Adipose tissue (tissue), 3 donors: ENCODE results near the gene MSH4. TPM values are rescaled to one million over a fixed set of nuclear protein-coding genes. Genes with fewer than 3 reads are reported as not detected.
"Not testable (repeated sequence)": the region's sequence is repeated elsewhere in the genome, so short reads cannot be mapped to it uniquely, and the experiment has no call there.

ENCODE experiments used
- H3K27ac ChIP-seq: one replicate; pipeline ENCODE4 v1.5.1; 2013; ENCODE audit warnings: low read depth, low read length
- WGBS, 3 donors: extraction: QIAGEN DNeasy Blood & Tissue Kit; methylation state at CpG; one replicate each; pipeline ENCODE4 v1.1.7; 2013; 5-methylcytosine and 5-hydroxymethylcytosine counted together
- polyA plus RNA-seq, 3 donors: library from polyadenylated mRNA; stranded (reverse); fragments of 200-250 nt; gene quantifications; one replicate each; pipeline ENCODE4 v1.2.3, GENCODE V29; 2013
- donor health status: healthy with polysubstance abuse.
- donor health status: Bipolar disorder and iron deficiency.
- donor health status: healthy.

The MSH4 gene
- polyA plus RNA-seq, 3 donors = 0.06 to 0.11 (median 0.10) TPM

GRCh38 chr1:75884437-75884836, 87.8 kb downstream of the MSH4 start:
- no peak overlapping the region for H3K27ac ChIP-seq
- WGBS, 3 donors = 62 to 90% (median 74%) methylated on average over 1 of the region's 1 CpG

- WGBS, 3 donors = 22 to 48% (median 30%) methylated on average over 1 of the region's 1 CpG
- H3K27ac ChIP-seq = no peak overlapping the region
Measured at GRCh38 chr1:75901371-75901770, 104.7 kb downstream of the MSH4 start.

GRCh38 chr1:75908717-75909152, 112.1 kb downstream of the MSH4 start:
- 36 to 62% (median 54%) methylated on average over 2 of the region's 2 CpGs for WGBS, 3 donors
- no peak overlapping the region for H3K27ac ChIP-seq

GRCh38 chr1:75916834-75917233, 120.2 kb downstream of the MSH4 start:
- H3K27ac ChIP-seq = no peak overlapping the region
- WGBS, 3 donors = 68 to 90% (median 78%) methylated on average over 2 of the region's 2 CpGs

- 70 to 97% (median 89%) methylated on average over 1 of the region's 1 CpG for WGBS, 3 donors
- H3K27ac ChIP-seq = no peak overlapping the region
Measured at GRCh38 chr1:75922698-75923097, 126.0 kb downstream of the MSH4 start.

GRCh38 chr1:75932304-75932703, 135.6 kb downstream of the MSH4 start, which contains the start of gene ASB17:
ASB17 (minus strand) TSS chr1:75932404; CDS start chr1:75932291, 113 bp downstream.
- no peak within 1 kb of the TSS for H3K27ac ChIP-seq
- WGBS, 3 donors = 72 to 94% (median 88%) methylated on average over 1 of the region's 1 CpG

GRCh38 chr1:75937034-75937433, 140.4 kb downstream of the MSH4 start:
- WGBS, 3 donors = 17 to 32% (median 19%) methylated on average over 1 of the region's 1 CpG
- H3K27ac ChIP-seq = no peak overlapping the region

GRCh38 chr1:75943037-75943436, 146.4 kb downstream of the MSH4 start:
- 45 to 56% (median 49%) methylated on average over 4 of the region's 4 CpGs for WGBS, 3 donors
- H3K27ac ChIP-seq = not testable (repeated sequence)

- 85 to 89% (median 87%) methylated on average over 3 of the region's 3 CpGs for WGBS, 3 donors
- H3K27ac ChIP-seq = no peak overlapping the region
Measured at GRCh38 chr1:75950176-75950575, 153.5 kb downstream of the MSH4 start.

- WGBS, 3 donors = 74 to 97% (median 88%) methylated on average over 1 of the region's 1 CpG
- H3K27ac ChIP-seq = no peak overlapping the region
Measured at GRCh38 chr1:75952016-75952415, 155.3 kb downstream of the MSH4 start.

GRCh38 chr1:75953461-75953860, 156.8 kb downstream of the MSH4 start:
- WGBS, 3 donors = 70 to 92% (median 90%) methylated on average over 4 of the region's 4 CpGs
- no peak overlapping the region for H3K27ac ChIP-seq

GRCh38 chr1:75954586-75954985, 157.9 kb downstream of the MSH4 start:
- H3K27ac ChIP-seq = no peak overlapping the region

Other genes with a start within 250 kb of the MSH4 start
- gene SLC44A5, start 185.8 kb upstream of the MSH4 start, polyA plus RNA-seq = under 1 TPM in 2 of 3 donors, not detected in 1; 0.04 to 0.25 TPM
- 10 to 100 TPM; 24.5 to 64.9 (median 40.7) TPM for gene ACADM, start 72.2 kb upstream of the MSH4 start, polyA plus RNA-seq
- 10 to 100 TPM; 62.1 to 80.3 (median 66.9) TPM for gene RABGGTB, start 10.6 kb upstream of the MSH4 start, polyA plus RNA-seq
- gene ASB17, start 135.5 kb downstream of the MSH4 start, polyA plus RNA-seq = not detected